GM12878 (cell line): ENCODE measurements around the gene ODAD2.

Experiments used
- PBX3 ChIP-seq: IDR thresholded peaks from 2 replicates; pipeline ENCODE4 v1.6.1; 2011; ENCODE audit warnings: mild to moderate bottlenecking, low read depth, low read length, moderate library complexity; ENCODE audit not compliant: insufficient replicate concordance
- SMC3 ChIP-seq: IDR thresholded peaks from 2 replicates; pipeline ENCODE4 v1.6.1; 2011; ENCODE audit warnings: low read length, improper control_type of control experiment, borderline replicate concordance

- no peak for TF ChIP-seq PBX3
- no peak for TF ChIP-seq SMC3
Measured at GRCh38 chr10:27822301-27822700, 176.6 kb downstream of the ODAD2 start.
